GM12801 (cell line): ENCODE data around the gene APC2.

ENCODE experiments used
- CTCF ChIP-seq: IDR thresholded peaks from one replicate; pipeline ENCODE4 v1.5.1; 2011; ENCODE audit warnings: control low read depth; ENCODE audit not compliant: insufficient read length; ENCODE audit errors: extremely low read depth

APC2 gene

DNA sequence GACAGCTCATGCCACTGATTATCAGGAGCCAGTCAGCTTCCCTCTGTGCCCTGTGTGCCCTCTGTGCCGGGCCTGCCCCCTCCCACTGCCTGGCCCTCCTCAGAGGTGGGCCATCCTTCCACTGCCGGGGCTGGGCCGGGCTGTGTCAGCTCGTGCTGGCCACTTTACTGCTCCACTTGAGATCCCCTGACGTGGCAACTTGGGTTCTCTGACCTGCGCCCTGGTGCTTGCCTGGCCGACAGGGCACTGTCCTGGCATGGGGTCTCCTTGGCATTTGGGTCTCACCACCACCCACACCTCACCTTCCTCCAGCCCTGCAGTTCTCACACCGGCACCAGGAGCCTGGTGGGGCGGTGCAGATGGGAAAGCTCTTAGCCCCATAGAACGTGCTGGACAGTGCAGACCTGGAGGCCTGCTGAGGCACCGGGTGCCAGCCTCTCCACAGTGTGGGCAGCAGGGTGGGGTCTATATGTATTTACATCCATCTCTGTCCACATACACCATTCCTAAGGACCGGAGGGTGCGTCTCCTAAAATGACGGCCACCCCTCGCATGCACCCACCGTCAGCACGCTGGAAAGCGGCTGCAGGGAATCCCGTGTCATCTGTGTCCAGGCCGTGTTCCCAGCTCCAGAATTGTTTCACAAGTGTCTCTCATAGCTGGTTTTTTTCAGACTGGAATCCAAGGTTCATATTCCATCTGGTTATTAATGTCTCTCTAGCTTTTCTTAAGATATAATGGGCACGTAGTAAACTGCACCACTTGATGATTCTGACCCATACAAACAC is 30.8 kb upstream of the APC2 start:
- TF ChIP-seq CTCF, result no peak

DNA sequence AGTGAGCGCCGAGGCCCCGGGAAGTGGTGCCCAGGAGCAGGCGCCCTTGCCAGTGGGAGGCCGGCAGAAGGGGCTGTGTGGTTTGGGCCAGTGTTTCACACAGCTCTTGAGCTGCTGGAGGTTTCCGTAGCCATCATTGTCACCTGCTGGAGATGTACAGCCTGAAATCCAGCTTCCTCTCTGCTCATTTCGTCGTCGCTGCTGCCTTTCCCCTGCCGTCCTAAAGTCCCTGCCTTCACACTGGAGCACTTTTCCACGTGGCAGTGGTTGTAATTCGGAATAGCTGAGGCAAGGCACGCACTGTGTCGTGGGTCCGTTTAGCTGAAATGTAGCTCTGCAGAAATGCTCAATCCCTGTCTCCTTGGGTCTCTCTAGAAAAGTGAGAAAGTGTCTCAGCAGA is 29.3 kb upstream of the APC2 start:
- TF ChIP-seq CTCF, result no peak

DNA sequence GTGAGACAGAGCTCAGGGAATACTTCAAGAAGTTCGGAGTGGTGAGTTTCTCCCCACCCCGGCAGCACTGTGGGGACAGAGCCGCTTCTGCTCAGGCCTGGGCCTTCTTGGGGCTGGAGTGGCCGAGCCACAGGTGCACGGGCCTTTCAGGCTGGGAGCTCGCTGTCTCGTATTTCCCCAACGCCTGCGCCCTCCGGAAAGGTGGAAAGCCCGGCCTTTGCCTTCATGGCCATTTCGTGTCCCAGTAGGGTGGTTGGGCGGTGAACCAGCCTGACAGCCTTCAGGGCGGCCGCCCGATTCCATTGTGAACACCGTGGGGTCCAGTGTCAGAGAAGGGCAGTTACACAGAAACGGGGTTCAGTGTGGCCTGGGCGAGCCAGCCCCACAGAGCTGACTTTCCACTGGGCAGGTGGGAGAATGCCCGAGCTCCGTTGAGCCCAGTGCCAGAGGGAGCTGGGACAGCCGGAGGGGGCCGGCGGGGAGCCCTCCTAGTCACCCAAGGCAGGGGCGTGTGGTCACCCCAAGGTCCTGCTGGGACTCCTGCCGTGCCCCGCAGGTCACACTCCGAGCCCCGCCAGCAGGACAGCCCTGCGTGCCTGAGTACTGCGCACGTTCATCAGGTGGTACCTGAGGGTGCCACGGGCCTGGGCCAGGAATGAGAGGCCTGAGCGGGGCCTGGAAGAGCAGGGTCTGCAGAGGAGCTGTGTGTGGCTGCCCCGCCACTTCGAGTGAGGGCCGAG is 28.5 kb upstream of the APC2 start:
- no peak for TF ChIP-seq CTCF

DNA sequence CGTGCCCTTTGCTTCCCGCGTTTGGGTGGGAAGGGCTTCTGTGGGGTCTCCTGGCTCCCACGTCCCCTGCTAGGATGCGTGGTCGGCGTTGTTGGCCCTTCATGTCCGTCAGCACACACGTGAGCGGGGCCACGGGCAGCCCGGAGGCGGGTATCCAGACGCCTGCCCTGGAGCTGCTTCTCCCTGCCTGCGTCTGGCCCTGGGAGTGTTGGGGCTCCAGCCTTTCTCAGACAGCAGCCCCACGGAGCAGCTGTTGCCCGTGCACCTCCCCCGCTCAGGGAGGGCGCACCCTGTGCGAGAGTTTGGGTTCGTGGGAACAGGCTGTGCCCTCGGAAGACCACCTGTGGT is 28.0 kb upstream of the APC2 start:
- TF ChIP-seq CTCF, result no peak

GRCh38 chr19:1422360-1422759 is 27.6 kb upstream of the APC2 start:
- TF ChIP-seq CTCF, result no peak

- TF ChIP-seq CTCF, result no peak
Measured at GRCh38 chr19:1422943-1423342, 27.0 kb upstream of the APC2 start.

GRCh38 chr19:1423436-1424191 is 26.3 kb upstream of the APC2 start:
- TF ChIP-seq CTCF, result no peak
